GM18526 (cell line): Measurements from ENCODE around the gene LRIG3.

Source experiments
- POLR2A ChIP-seq: IDR thresholded peaks from 3 replicates; pipeline ENCODE4 v1.6.1; 2011; ENCODE audit not compliant: insufficient read length; ENCODE audit errors: extremely low read depth

The LRIG3 gene

GRCh38 chr12:58942345-58942744, 22.0 kb upstream of the LRIG3 start:
- TF ChIP-seq POLR2A = no peak

GRCh38 chr12:58939399-58940100, 19.2 kb upstream of the LRIG3 start:
- TF ChIP-seq POLR2A = no peak

- TF ChIP-seq POLR2A = no peak
Observed at GRCh38 chr12:58938440-58938839, 18.1 kb upstream of the LRIG3 start.

- no peak for TF ChIP-seq POLR2A
Observed at GRCh38 chr12:58934528-58934927, 14.2 kb upstream of the LRIG3 start.

- no peak for TF ChIP-seq POLR2A
Observed at GRCh38 chr12:58932806-58933681, 12.7 kb upstream of the LRIG3 start.

- TF ChIP-seq POLR2A = no peak
Observed at GRCh38 chr12:58931518-58931917, 11.2 kb upstream of the LRIG3 start.

GRCh38 chr12:58930770-58931324, 10.5 kb upstream of the LRIG3 start:
- no peak for TF ChIP-seq POLR2A

GRCh38 chr12:58927120-58927519, 6.8 kb upstream of the LRIG3 start:
- TF ChIP-seq POLR2A = no peak

- no peak for TF ChIP-seq POLR2A
Observed at GRCh38 chr12:58926586-58926985, 6.3 kb upstream of the LRIG3 start.

GRCh38 chr12:58925751-58926150, 5.4 kb upstream of the LRIG3 start:
- TF ChIP-seq POLR2A = no peak

GRCh38 chr12:58925111-58925611, 4.9 kb upstream of the LRIG3 start:
- no peak for TF ChIP-seq POLR2A

GRCh38 chr12:58924652-58925051, 4.3 kb upstream of the LRIG3 start:
- no peak for TF ChIP-seq POLR2A

GRCh38 chr12:58923781-58924180, 3.5 kb upstream of the LRIG3 start:
- no peak for TF ChIP-seq POLR2A

GRCh38 chr12:58922849-58923248, 2.5 kb upstream of the LRIG3 start:
- TF ChIP-seq POLR2A = no peak

GRCh38 chr12:58920961-58921861, 907 bp upstream of the LRIG3 start:
- TF ChIP-seq POLR2A = no peak
